Measurements from ENCODE around the gene MTMR6.

The MTMR6 gene

GRCh38 chr13:25242956-25243355, 44.3 kb downstream of the MTMR6 start:
- peaks cover 0 to 3% of the 10 kb centered on the region in 2 donors for H3K9me3 ChIP-seq (ENCODE audit: control insufficient read depth in 1 of 2, low read length in 2 of 2)
- no peak overlapping the region for H3K27ac ChIP-seq (ENCODE audit: low read length)
- H3K27me3 ChIP-seq (ENCODE audit: low read depth, low read length) = no peaks in the 10 kb centered on the region
- no peaks in the 10 kb centered on the region for H3K4me1 ChIP-seq (ENCODE audit: control insufficient read depth in 1 of 2, insufficient read depth in 2 of 2, low read length in 2 of 2)
- peaks cover 0 to 9% of the 10 kb centered on the region in 2 donors for H3K36me3 ChIP-seq (ENCODE audit: control insufficient read depth in 1 of 2, insufficient read depth in 2 of 2, low read length in 2 of 2)
- H3K4me3 ChIP-seq (ENCODE audit: low read depth in 1 of 2, low read length in 2 of 2) = no peak overlapping the region

GRCh38 chr13:25241007-25241406, 46.3 kb downstream of the MTMR6 start:
- Histone ChIP-seq H3K4me1 (ENCODE audit: control insufficient read depth in 1 of 2, insufficient read depth in 2 of 2, low read length in 2 of 2) (no peaks in the 10 kb centered on the region), H3K27ac (ENCODE audit: low read length) (no peak overlapping the region), H3K27me3 (ENCODE audit: low read depth, low read length) (no peaks in the 10 kb centered on the region), H3K36me3 (ENCODE audit: control insufficient read depth in 1 of 2, insufficient read depth in 2 of 2, low read length in 2 of 2) (peaks cover 0 to 9% of the 10 kb centered on the region in 2 donors), H3K4me3 (ENCODE audit: low read depth in 1 of 2, low read length in 2 of 2) (no peak overlapping the region), H3K9me3 (ENCODE audit: control insufficient read depth in 1 of 2, low read length in 2 of 2) (peaks cover 0 to 3% of the 10 kb centered on the region in 2 donors)

GRCh38 chr13:25237083-25237482, 50.2 kb downstream of the MTMR6 start:
- no peaks in the 10 kb centered on the region for H3K27me3 ChIP-seq (ENCODE audit: low read depth, low read length)
- no peak overlapping the region for H3K4me3 ChIP-seq (ENCODE audit: low read depth in 1 of 2, low read length in 2 of 2)
- no peak overlapping the region for H3K27ac ChIP-seq (ENCODE audit: low read length)
- H3K4me1 ChIP-seq (ENCODE audit: control insufficient read depth in 1 of 2, insufficient read depth in 2 of 2, low read length in 2 of 2) = no peaks in the 10 kb centered on the region
- no peaks in the 10 kb centered on the region for H3K9me3 ChIP-seq (ENCODE audit: control insufficient read depth in 1 of 2, low read length in 2 of 2)
- no peaks in the 10 kb centered on the region for H3K36me3 ChIP-seq (ENCODE audit: control insufficient read depth in 1 of 2, insufficient read depth in 2 of 2, low read length in 2 of 2)

GRCh38 chr13:25233861-25234260, 53.4 kb downstream of the MTMR6 start:
- Histone ChIP-seq H3K9me3 (ENCODE audit: control insufficient read depth in 1 of 2, low read length in 2 of 2) (no peaks in the 10 kb centered on the region), H3K27ac (ENCODE audit: low read length) (no peak overlapping the region), H3K36me3 (ENCODE audit: control insufficient read depth in 1 of 2, insufficient read depth in 2 of 2, low read length in 2 of 2) (no peaks in the 10 kb centered on the region), H3K4me3 (ENCODE audit: low read depth in 1 of 2, low read length in 2 of 2) (no peak overlapping the region), H3K27me3 (ENCODE audit: low read depth, low read length) (no peaks in the 10 kb centered on the region), H3K4me1 (ENCODE audit: control insufficient read depth in 1 of 2, insufficient read depth in 2 of 2, low read length in 2 of 2) (no peaks in the 10 kb centered on the region)

GRCh38 chr13:25232937-25233515, 54.3 kb downstream of the MTMR6 start:
- Histone ChIP-seq H3K27me3 (ENCODE audit: low read depth, low read length) (no peaks in the 10 kb centered on the region), H3K36me3 (ENCODE audit: control insufficient read depth in 1 of 2, insufficient read depth in 2 of 2, low read length in 2 of 2) (no peaks in the 10 kb centered on the region), H3K4me3 (ENCODE audit: low read depth in 1 of 2, low read length in 2 of 2) (no peak overlapping the region), H3K4me1 (ENCODE audit: control insufficient read depth in 1 of 2, insufficient read depth in 2 of 2, low read length in 2 of 2) (no peaks in the 10 kb centered on the region), H3K9me3 (ENCODE audit: control insufficient read depth in 1 of 2, low read length in 2 of 2) (no peaks in the 10 kb centered on the region), H3K27ac (ENCODE audit: low read length) (no peak overlapping the region)

- Histone ChIP-seq H3K27ac (ENCODE audit: low read length) (no peak overlapping the region), H3K27me3 (ENCODE audit: low read depth, low read length) (no peaks in the 10 kb centered on the region), H3K9me3 (ENCODE audit: control insufficient read depth in 1 of 2, low read length in 2 of 2) (no peaks in the 10 kb centered on the region), H3K36me3 (ENCODE audit: control insufficient read depth in 1 of 2, insufficient read depth in 2 of 2, low read length in 2 of 2) (no peaks in the 10 kb centered on the region), H3K4me1 (ENCODE audit: control insufficient read depth in 1 of 2, insufficient read depth in 2 of 2, low read length in 2 of 2) (no peaks in the 10 kb centered on the region), H3K4me3 (ENCODE audit: low read depth in 1 of 2, low read length in 2 of 2) (no peak overlapping the region)
These were observed 55.8 kb downstream of the MTMR6 start for GRCh38 chr13:25231517-25231916.

- no peak overlapping the region for H3K4me3 ChIP-seq (ENCODE audit: low read depth in 1 of 2, low read length in 2 of 2)
- no peak overlapping the region for H3K27ac ChIP-seq (ENCODE audit: low read length)
- no peaks in the 10 kb centered on the region for H3K27me3 ChIP-seq (ENCODE audit: low read depth, low read length)
- no peaks in the 10 kb centered on the region for H3K36me3 ChIP-seq (ENCODE audit: control insufficient read depth in 1 of 2, insufficient read depth in 2 of 2, low read length in 2 of 2)
- no peaks in the 10 kb centered on the region for H3K9me3 ChIP-seq (ENCODE audit: control insufficient read depth in 1 of 2, low read length in 2 of 2)
- H3K4me1 ChIP-seq (ENCODE audit: control insufficient read depth in 1 of 2, insufficient read depth in 2 of 2, low read length in 2 of 2) = no peaks in the 10 kb centered on the region
These were observed 59.6 kb downstream of the MTMR6 start for GRCh38 chr13:25227690-25228089.

GRCh38 chr13:25225970-25226369, 61.3 kb downstream of the MTMR6 start:
- H3K4me3 ChIP-seq (ENCODE audit: low read depth in 1 of 2, low read length in 2 of 2) = no peak overlapping the region
- H3K27ac ChIP-seq (ENCODE audit: low read length) = no peak overlapping the region
- no peaks in the 10 kb centered on the region for H3K4me1 ChIP-seq (ENCODE audit: control insufficient read depth in 1 of 2, insufficient read depth in 2 of 2, low read length in 2 of 2)
- no peaks in the 10 kb centered on the region for H3K36me3 ChIP-seq (ENCODE audit: control insufficient read depth in 1 of 2, insufficient read depth in 2 of 2, low read length in 2 of 2)
- no peaks in the 10 kb centered on the region for H3K9me3 ChIP-seq (ENCODE audit: control insufficient read depth in 1 of 2, low read length in 2 of 2)
- H3K27me3 ChIP-seq (ENCODE audit: low read depth, low read length) = no peaks in the 10 kb centered on the region

- H3K4me1 ChIP-seq (ENCODE audit: control insufficient read depth in 1 of 2, insufficient read depth in 2 of 2, low read length in 2 of 2) = no peaks in the 10 kb centered on the region
- H3K27ac ChIP-seq (ENCODE audit: low read length) = no peak overlapping the region
- H3K9me3 ChIP-seq (ENCODE audit: control insufficient read depth in 1 of 2, low read length in 2 of 2) = no peaks in the 10 kb centered on the region
- no peak overlapping the region for H3K4me3 ChIP-seq (ENCODE audit: low read depth in 1 of 2, low read length in 2 of 2)
- no peaks in the 10 kb centered on the region for H3K36me3 ChIP-seq (ENCODE audit: control insufficient read depth in 1 of 2, insufficient read depth in 2 of 2, low read length in 2 of 2)
- H3K27me3 ChIP-seq (ENCODE audit: low read depth, low read length) = no peaks in the 10 kb centered on the region
These were observed 63.1 kb downstream of the MTMR6 start for GRCh38 chr13:25224151-25224550.

- H3K4me3 ChIP-seq (ENCODE audit: low read depth in 1 of 2, low read length in 2 of 2) = no peak overlapping the region
- H3K36me3 ChIP-seq (ENCODE audit: control insufficient read depth in 1 of 2, insufficient read depth in 2 of 2, low read length in 2 of 2) = no peaks in the 10 kb centered on the region
- H3K9me3 ChIP-seq (ENCODE audit: control insufficient read depth in 1 of 2, low read length in 2 of 2) = no peaks in the 10 kb centered on the region
- no peaks in the 10 kb centered on the region for H3K4me1 ChIP-seq (ENCODE audit: control insufficient read depth in 1 of 2, insufficient read depth in 2 of 2, low read length in 2 of 2)
- no peaks in the 10 kb centered on the region for H3K27me3 ChIP-seq (ENCODE audit: low read depth, low read length)
- no peak overlapping the region for H3K27ac ChIP-seq (ENCODE audit: low read length)
These were observed 64.5 kb downstream of the MTMR6 start for GRCh38 chr13:25222740-25223139.

- Histone ChIP-seq H3K27ac (ENCODE audit: low read length) (no peak overlapping the region), H3K4me1 (ENCODE audit: control insufficient read depth in 1 of 2, insufficient read depth in 2 of 2, low read length in 2 of 2) (no peaks in the 10 kb centered on the region), H3K36me3 (ENCODE audit: control insufficient read depth in 1 of 2, insufficient read depth in 2 of 2, low read length in 2 of 2) (no peaks in the 10 kb centered on the region), H3K27me3 (ENCODE audit: low read depth, low read length) (no peaks in the 10 kb centered on the region), H3K9me3 (ENCODE audit: control insufficient read depth in 1 of 2, low read length in 2 of 2) (no peaks in the 10 kb centered on the region), H3K4me3 (ENCODE audit: low read depth in 1 of 2, low read length in 2 of 2) (no peak overlapping the region)
These were observed 69.3 kb downstream of the MTMR6 start for GRCh38 chr13:25218019-25218418.

Data from muscle layer of duodenum (tissue), 2 donors.